ENCODE measurements around the gene PFKL.

Gene PFKL

DNA sequence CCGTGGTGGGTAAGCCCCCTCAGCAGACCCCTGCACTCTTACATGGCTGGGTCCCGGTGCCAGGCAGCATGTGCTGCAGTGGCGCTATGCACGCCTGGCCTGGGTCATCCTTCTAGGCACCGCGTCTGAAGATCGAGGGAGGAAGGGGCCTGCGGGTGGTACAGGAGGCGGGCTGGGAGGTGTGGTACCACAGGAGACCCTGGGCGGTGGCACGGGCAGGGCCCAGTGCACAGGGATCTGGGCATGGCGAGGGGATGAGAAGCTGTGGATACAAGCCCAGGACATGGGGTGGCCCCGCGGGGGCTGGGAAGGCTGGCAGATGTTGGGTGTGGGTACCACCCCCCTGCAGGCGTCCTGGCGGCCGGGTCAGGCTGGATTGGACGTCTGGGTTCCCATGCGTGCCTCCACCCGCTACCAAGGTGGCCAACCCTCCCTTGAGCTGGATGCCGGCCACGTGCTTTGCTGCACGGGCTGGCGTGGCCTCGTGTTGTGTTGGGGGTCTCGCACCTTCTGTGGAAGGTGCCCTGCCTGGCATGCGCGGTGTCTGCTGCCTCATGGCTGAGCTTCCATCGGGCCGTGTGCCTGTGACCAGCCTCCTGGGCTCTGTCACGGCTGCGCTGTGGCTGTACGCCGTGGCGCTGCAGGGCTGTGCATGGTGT lies 19.7 kb downstream of the PFKL start:
- no peaks in the 10 kb centered on the region for H3K27me3 ChIP-seq (ENCODE audit: insufficient read depth, low read length)
- H3K4me3 ChIP-seq (ENCODE audit: low read length), result no peak overlapping the region
- no peaks in the 10 kb centered on the region for H3K4me1 ChIP-seq (ENCODE audit: insufficient read depth, low read length)
- H3K9me3 ChIP-seq (ENCODE audit: insufficient read depth, low read depth, low read length), result no peaks in the 10 kb centered on the region
- no peak overlapping the region for H3K9ac ChIP-seq (ENCODE audit: low read depth, low read length)
- peaks cover 4% of the 10 kb centered on the region; the same call in 1 of the 2 replicates for H3K36me3 ChIP-seq (ENCODE audit: insufficient read depth, low read depth, low read length)
- H3K27ac ChIP-seq (ENCODE audit: low read length), result no peak overlapping the region

DNA sequence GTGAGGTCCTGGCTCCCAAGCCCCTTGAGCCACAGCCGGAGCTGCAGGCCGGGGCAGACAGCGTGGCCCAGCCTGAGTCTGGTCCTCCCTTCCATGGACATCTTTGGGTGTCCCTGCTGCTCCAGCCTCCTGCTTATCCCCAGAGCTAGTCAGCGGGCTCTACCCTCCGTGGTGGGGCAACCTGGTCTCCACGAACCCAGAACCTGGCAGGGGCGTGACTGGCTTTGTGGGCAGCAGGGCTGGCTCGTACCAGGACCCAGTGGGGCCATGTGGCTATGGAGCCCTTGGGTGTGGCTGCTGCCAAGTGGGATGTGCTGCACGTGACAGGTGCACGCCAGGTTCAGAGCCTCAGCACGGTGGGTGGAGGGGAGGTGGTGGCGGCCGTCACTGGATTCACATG lies 21.0 kb downstream of the PFKL start:
- H3K36me3 ChIP-seq (ENCODE audit: insufficient read depth, low read depth, low read length), result peaks cover 4% of the 10 kb centered on the region; the same call in 1 of the 2 replicates

DNA sequence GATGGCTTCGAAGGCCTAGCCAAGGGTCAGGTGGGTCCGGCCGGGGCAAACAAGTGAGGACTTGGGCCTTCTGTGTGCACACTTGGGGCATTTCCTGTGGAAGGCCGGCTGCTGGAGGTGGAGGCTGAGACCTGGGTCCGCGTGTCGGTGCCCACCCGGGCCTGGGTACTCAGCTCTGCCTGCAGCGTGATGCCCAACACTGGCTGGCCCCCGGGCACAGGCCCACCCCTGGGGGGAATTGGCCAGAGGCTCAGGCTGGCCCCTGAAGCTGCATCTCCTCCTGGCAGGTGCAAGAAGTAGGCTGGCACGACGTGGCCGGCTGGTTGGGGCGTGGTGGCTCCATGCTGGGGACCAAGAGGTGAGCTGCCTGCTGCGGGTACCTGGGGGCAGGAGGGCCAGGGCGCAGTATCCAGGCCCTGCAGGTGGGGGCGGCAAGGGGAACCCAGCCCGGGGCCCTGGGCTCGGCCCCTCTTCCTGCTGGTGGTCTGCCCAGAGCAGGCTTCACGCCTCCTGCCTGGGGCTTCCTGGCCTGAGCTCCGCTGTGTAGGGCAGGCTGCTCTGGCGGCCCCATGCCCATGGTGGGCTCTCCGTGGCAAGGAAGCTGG lies 22.1 kb downstream of the PFKL start:
- H3K27ac ChIP-seq (ENCODE audit: low read length), result no peak overlapping the region
- no peak overlapping the region for H3K4me3 ChIP-seq (ENCODE audit: low read length)
- H3K27me3 ChIP-seq (ENCODE audit: insufficient read depth, low read length), result no peaks in the 10 kb centered on the region
- H3K9me3 ChIP-seq (ENCODE audit: insufficient read depth, low read depth, low read length), result no peaks in the 10 kb centered on the region
- H3K9ac ChIP-seq (ENCODE audit: low read depth, low read length), result no peak overlapping the region
- H3K36me3 ChIP-seq (ENCODE audit: insufficient read depth, low read depth, low read length), result no peaks in the 10 kb centered on the region; the same call in 1 of the 2 replicates
- H3K4me1 ChIP-seq (ENCODE audit: insufficient read depth, low read length), result no peaks in the 10 kb centered on the region

More for the DNA sequence above, 21.0 kb downstream of the PFKL start:
- Histone ChIP-seq H3K9ac (ENCODE audit: low read depth, low read length) (no peak overlapping the region), H3K4me3 (ENCODE audit: low read length) (no peak overlapping the region), H3K9me3 (ENCODE audit: insufficient read depth, low read depth, low read length) (no peaks in the 10 kb centered on the region), H3K4me1 (ENCODE audit: insufficient read depth, low read length) (no peaks in the 10 kb centered on the region), H3K27ac (ENCODE audit: low read length) (no peak overlapping the region), H3K27me3 (ENCODE audit: insufficient read depth, low read length) (no peaks in the 10 kb centered on the region)

DNA sequence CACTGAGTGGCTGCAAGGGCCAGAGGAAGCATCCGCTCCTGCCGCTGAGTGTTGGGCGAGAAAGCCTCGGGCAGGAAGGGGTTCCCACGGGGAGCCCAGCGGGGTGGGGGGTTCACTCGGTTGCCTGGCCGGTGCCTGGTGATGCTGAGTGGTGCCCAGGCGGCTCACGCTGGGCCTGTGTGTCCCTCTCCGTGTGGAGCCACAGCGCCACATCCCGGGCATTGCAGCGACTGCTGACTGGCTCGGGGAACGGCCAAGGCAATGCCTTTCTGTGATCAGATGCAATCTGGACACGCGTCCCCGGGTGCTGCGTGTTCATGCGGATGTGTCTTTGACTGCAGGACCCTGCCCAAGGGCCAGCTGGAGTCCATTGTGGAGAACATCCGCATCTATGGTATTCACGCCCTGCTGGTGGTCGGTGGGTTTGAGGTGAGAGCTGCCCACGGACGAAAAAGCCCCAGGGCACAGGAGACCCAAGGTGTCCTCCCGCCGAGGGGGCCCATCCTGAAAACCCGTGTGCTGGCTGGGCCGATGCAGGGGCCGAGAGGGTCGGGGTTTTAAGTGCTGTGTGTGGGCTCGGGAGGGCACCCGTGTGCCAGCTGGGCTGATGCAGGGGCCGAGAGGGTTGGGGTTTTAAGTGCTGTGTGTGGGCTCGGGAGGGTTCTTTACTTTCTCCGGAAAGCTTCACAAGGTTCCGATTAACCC lies 22.9 kb downstream of the PFKL start:
- Histone ChIP-seq H3K27me3 (ENCODE audit: insufficient read depth, low read length) (no peaks in the 10 kb centered on the region), H3K9ac (ENCODE audit: low read depth, low read length) (no peak overlapping the region), H3K27ac (ENCODE audit: low read length) (no peak overlapping the region), H3K9me3 (ENCODE audit: insufficient read depth, low read depth, low read length) (no peaks in the 10 kb centered on the region), H3K4me1 (ENCODE audit: insufficient read depth, low read length) (no peaks in the 10 kb centered on the region), H3K36me3 (ENCODE audit: insufficient read depth, low read depth, low read length) (no peaks in the 10 kb centered on the region; the same call in 1 of the 2 replicates), H3K4me3 (ENCODE audit: low read length) (no peak overlapping the region)

DNA sequence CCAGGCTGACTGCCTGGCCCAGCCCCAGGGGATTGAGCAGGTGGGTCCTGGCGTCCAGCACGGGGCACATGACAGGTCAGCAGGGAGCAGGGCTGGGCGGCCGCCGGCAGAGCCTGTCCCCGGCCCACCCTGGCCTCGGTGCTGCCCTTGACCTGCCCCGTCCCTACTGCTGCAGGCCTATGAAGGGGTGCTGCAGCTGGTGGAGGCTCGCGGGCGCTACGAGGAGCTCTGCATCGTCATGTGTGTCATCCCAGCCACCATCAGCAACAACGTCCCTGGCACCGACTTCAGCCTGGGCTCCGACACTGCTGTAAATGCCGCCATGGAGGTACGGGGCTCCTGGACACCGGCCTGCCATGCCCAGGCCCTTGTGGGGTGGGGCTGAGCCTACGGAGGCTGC lies 23.7 kb downstream of the PFKL start:
- Histone ChIP-seq H3K27ac (ENCODE audit: low read length) (no peak overlapping the region), H3K9ac (ENCODE audit: low read depth, low read length) (no peak overlapping the region), H3K36me3 (ENCODE audit: insufficient read depth, low read depth, low read length) (no peaks in the 10 kb centered on the region; the same call in 1 of the 2 replicates), H3K4me1 (ENCODE audit: insufficient read depth, low read length) (no peaks in the 10 kb centered on the region), H3K9me3 (ENCODE audit: insufficient read depth, low read depth, low read length) (no peaks in the 10 kb centered on the region), H3K4me3 (ENCODE audit: low read length) (no peak overlapping the region), H3K27me3 (ENCODE audit: insufficient read depth, low read length) (no peaks in the 10 kb centered on the region)

DNA sequence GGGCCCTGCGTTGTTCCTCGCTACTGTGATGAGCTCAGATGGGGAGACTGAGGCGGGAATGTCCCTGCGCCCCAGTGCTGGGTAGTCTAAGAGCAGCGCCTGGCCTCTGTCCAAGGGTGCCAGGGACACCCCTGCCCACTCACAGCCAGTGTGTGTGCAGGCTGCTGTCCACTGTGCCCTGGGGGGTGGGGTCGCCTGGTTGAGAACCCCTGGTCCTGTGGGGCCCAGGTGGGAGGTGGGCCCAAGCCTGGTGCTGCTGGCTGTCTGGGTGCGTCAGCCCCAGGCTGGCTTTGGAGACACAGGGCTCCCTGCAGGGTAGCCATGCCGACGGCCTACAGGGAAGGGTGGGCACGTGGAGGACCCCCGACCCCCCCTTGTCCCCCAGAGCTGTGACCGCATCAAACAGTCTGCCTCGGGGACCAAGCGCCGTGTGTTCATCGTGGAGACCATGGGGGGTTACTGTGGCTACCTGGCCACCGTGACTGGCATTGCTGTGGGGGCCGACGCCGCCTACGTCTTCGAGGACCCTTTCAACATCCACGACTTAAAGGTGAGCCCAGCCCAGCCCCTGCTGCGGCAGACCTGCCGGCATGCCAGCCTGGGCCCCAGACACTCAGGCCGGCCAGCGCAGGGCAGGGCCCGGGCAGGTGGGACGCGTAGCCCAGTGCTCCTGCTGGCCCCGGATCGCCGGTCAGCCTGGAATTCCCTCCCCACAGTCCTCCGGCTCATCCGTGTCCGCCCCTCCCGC lies 24.4 kb downstream of the PFKL start:
- Histone ChIP-seq H3K27me3 (ENCODE audit: insufficient read depth, low read length) (no peaks in the 10 kb centered on the region), H3K27ac (ENCODE audit: low read length) (no peak overlapping the region), H3K36me3 (ENCODE audit: insufficient read depth, low read depth, low read length) (no peaks in the 10 kb centered on the region; the same call in 1 of the 2 replicates), H3K4me1 (ENCODE audit: insufficient read depth, low read length) (no peaks in the 10 kb centered on the region), H3K9ac (ENCODE audit: low read depth, low read length) (no peak overlapping the region), H3K9me3 (ENCODE audit: insufficient read depth, low read depth, low read length) (no peaks in the 10 kb centered on the region), H3K4me3 (ENCODE audit: low read length) (no peak overlapping the region)

DNA sequence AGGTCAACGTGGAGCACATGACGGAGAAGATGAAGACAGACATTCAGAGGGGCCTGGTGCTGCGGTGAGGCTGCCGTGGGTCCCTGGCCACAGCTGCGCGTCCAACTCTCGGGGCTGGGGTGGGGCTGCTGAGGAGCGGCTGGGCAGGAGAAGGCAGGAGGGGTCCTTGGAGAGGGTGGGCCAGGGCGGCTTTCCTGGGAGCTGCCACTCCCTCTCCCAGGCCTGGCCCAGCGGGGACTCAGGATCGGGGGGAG lies 24.9 kb downstream of the PFKL start:
- H3K36me3 ChIP-seq (ENCODE audit: insufficient read depth, low read depth, low read length), result no peaks in the 10 kb centered on the region; the same call in 1 of the 2 replicates
- H3K9me3 ChIP-seq (ENCODE audit: insufficient read depth, low read depth, low read length), result no peaks in the 10 kb centered on the region
- no peak overlapping the region for H3K9ac ChIP-seq (ENCODE audit: low read depth, low read length)
- H3K27ac ChIP-seq (ENCODE audit: low read length), result no peak overlapping the region
- H3K4me3 ChIP-seq (ENCODE audit: low read length), result no peak overlapping the region
- no peaks in the 10 kb centered on the region for H3K27me3 ChIP-seq (ENCODE audit: insufficient read depth, low read length)
- no peaks in the 10 kb centered on the region for H3K4me1 ChIP-seq (ENCODE audit: insufficient read depth, low read length)

DNA sequence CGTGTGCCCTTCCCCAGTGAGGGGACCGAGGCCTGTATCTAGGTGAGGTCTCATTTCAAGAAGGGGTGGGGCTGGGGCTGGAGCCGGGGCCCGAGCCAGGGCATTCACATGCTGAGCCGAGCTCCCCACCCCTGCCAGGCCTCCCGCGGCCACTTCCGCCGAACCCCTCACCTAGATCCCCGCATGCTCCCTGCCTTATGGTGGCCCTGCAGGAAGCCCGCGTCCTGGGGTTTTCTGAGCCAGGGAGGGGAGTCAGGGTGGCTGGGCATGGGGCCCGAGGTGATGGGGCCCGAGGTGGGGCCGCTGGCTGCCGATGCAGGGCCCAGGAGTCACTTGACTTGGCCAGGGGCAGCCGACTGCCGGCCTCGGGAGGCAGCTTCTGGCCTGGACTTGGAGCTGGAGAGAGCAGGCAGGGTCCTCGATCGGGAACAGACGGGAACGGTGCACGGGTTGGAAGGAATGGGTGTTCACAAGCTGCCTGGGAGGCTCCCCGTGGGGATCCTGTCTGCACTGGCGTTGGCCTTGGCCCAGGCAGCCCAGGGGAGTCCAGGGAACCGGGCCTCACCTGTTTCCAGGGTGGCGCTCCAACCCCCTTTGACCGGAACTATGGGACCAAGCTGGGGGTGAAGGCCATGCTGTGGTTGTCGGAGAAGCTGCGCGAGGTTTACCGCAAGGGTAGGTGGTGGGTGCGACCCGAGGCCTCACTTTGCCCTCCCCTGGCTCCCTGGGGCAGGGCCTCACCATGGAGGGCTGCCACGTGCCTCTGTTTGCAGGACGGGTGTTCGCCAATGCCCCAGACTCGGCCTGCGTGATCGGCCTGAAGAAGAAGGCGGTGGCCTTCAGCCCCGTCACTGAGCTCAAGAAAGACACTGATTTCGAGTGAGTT lies 25.8 kb downstream of the PFKL start:
- Histone ChIP-seq H3K27me3 (ENCODE audit: insufficient read depth, low read length) (no peaks in the 10 kb centered on the region), H3K36me3 (ENCODE audit: insufficient read depth, low read depth, low read length) (no peaks in the 10 kb centered on the region; the same call in 1 of the 2 replicates), H3K4me1 (ENCODE audit: insufficient read depth, low read length) (no peaks in the 10 kb centered on the region), H3K27ac (ENCODE audit: low read length) (no peak overlapping the region), H3K4me3 (ENCODE audit: low read length) (no peak overlapping the region), H3K9me3 (ENCODE audit: insufficient read depth, low read depth, low read length) (no peaks in the 10 kb centered on the region), H3K9ac (ENCODE audit: low read depth, low read length) (no peak overlapping the region; the same call in 1 of the 2 replicates)

DNA sequence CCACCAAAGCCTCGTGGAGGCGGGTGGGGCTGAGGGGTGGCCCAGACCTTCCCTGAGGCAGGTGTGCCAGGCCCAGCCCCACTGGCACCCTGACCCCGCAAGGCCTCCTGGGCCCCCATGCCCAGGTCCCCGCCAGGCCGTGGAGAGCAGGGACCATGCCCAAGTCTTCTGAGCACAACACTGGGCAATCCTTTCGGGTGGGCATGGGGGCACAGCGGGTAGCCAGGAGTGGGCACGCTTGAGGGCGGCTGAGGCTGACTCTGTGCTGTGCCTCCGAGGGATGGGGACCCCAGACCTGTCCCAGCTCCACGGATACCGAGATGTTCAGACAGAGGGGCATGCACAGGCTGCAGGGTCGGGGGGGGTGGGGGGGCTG lies 26.4 kb downstream of the PFKL start:
- Histone ChIP-seq H3K27me3 (ENCODE audit: insufficient read depth, low read length) (no peaks in the 10 kb centered on the region), H3K9ac (ENCODE audit: low read depth, low read length) (no peak overlapping the region), H3K36me3 (ENCODE audit: insufficient read depth, low read depth, low read length) (no peaks in the 10 kb centered on the region; the same call in 1 of the 2 replicates), H3K9me3 (ENCODE audit: insufficient read depth, low read depth, low read length) (no peaks in the 10 kb centered on the region), H3K4me1 (ENCODE audit: insufficient read depth, low read length) (no peaks in the 10 kb centered on the region), H3K4me3 (ENCODE audit: low read length) (no peak overlapping the region), H3K27ac (ENCODE audit: low read length) (no peak overlapping the region)

DNA sequence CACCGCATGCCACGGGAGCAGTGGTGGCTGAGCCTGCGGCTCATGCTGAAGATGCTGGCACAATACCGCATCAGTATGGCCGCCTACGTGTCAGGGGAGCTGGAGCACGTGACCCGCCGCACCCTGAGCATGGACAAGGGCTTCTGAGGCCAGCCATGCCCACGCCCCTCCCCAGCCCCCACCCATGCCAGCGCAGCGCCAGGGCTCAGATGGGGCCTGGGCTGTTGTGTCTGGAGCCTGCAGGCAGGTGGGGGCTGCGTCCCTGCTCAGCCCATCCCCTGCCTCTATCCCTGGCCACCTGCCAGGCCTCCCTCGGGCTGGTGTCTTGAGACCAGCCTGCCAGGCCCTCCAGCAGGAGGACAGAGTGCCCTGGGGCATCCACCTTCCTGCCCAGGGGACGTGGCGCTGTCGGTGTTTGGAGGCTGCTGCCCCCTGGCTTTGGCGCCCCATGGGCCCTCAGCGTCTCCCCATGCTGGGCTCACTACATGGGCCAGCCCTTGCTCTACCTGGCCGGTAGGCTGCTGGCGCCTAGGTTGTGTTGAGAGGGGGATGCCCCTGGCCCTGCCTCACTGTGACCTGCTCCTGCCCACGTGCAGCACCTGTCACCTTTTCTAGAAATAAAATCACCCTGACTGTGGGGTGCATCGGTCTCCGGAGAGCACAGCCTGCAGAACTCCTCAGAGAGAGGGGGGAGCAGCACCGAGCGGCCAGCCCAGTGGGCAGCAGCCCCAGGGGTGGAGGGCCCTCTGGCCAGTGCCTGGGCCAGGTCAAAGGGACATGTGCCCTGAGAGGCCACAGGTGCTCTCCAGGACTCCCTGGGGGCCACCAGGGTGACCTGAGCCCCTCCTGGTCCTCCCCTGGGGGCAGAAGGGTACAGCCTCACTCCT lies 27.1 kb downstream of the PFKL start:
- H3K27me3 ChIP-seq (ENCODE audit: insufficient read depth, low read length), result no peaks in the 10 kb centered on the region

More for the DNA sequence above, 27.1 kb downstream of the PFKL start:
- H3K27ac ChIP-seq (ENCODE audit: low read length), result no peak overlapping the region
- H3K9me3 ChIP-seq (ENCODE audit: insufficient read depth, low read depth, low read length), result no peaks in the 10 kb centered on the region
- no peak overlapping the region for H3K9ac ChIP-seq (ENCODE audit: low read depth, low read length)
- H3K4me1 ChIP-seq (ENCODE audit: insufficient read depth, low read length), result no peaks in the 10 kb centered on the region
- H3K4me3 ChIP-seq (ENCODE audit: low read length), result no peak overlapping the region
- H3K36me3 ChIP-seq (ENCODE audit: insufficient read depth, low read depth, low read length), result no peaks in the 10 kb centered on the region; the same call in 1 of the 2 replicates

All from iPS-20b (cell line).